Muscle of leg (tissue), 16 donors: Measurements from ENCODE around the gene THOP1. TPM values are rescaled to one million over a fixed set of nuclear protein-coding genes. Genes with fewer than 3 reads are reported as not detected.
A peak's percentile ranks its signal among the peaks of the same experiment; 100 is the strongest.

ENCODE experiments used
- DNase-seq: peaks from one replicate; pipeline ENCODE4 v3.0.0; 2013
- H3K27ac ChIP-seq: one replicate; pipeline ENCODE4 v1.5.1; 2013; ENCODE audit warnings: mild to moderate bottlenecking, low read length, control low read depth
- H3K27me3 ChIP-seq: one replicate; pipeline ENCODE4 v1.6.1; 2013; ENCODE audit warnings: low read length; ENCODE audit not compliant: control insufficient read depth, insufficient read depth
- H3K36me3 ChIP-seq: one replicate; pipeline ENCODE4 v1.6.1; 2013; ENCODE audit warnings: low read length; ENCODE audit not compliant: control insufficient read depth, insufficient read depth
- H3K4me1 ChIP-seq: one replicate; pipeline ENCODE4 v1.6.1; 2013; ENCODE audit warnings: low read length; ENCODE audit not compliant: control insufficient read depth, insufficient read depth
- H3K4me3 ChIP-seq: one replicate; pipeline ENCODE4 v1.5.1; 2013; ENCODE audit warnings: low read length, control low read depth
- H3K9me3 ChIP-seq: replicated peaks from 2 replicates; pipeline ENCODE4 v1.6.1; 2013; ENCODE audit warnings: low read depth, low read length; ENCODE audit not compliant: control insufficient read depth
- WGBS: methylation state at CpG from one replicate; pipeline ENCODE4 v1.1.5; 2013; ENCODE audit warnings: missing lambda C conversion rate; ENCODE audit not compliant: insufficient coverage; 5-methylcytosine and 5-hydroxymethylcytosine counted together
- long read RNA-seq, 11 donors: transcript quantifications; one replicate each; lab custom pipeline, GENCODE V29; 2026
- polyA plus RNA-seq, 8 donors: library from polyadenylated mRNA; unstranded; fragments of 120-200 nt; gene quantifications; one replicate each; pipeline versions ENCODE4 v1.2.1 to v1.2.3, GENCODE V29; 2013; ENCODE audit warnings: inconsistent platforms in 1 of 8, low replicate concordance in 1 of 8; ENCODE audit not compliant: insufficient read length in 8 of 8, insufficient read depth in 1 of 8
- total RNA-seq: library from RNA; stranded (reverse); fragments of 120-200 nt; gene quantifications from one replicate; pipeline ENCODE4 v1.2.4, GENCODE V29; 2013

The THOP1 gene
- 46.3 TPM for total RNA-seq
- 10 to 100 TPM; 42.2 to 56.5 (median 54.5) TPM for polyA plus RNA-seq
- long read RNA-seq, donor 1, full-length matches to known transcripts, result 1 of 1 reads
- long read RNA-seq, donor 1, partial matches to known transcripts, result 0 of 1 reads
- long read RNA-seq, donor 1, other reads (novel, unspliced or antisense), result 0 of 1 reads
- long read RNA-seq, donor 2, result 0 reads
- long read RNA-seq, donor 3, full-length matches to known transcripts, result 6 of 6 reads
- long read RNA-seq, donor 3, partial matches to known transcripts, result 0 of 6 reads
- long read RNA-seq, donor 3, other reads (novel, unspliced or antisense), result 0 of 6 reads
- long read RNA-seq, donor 4, full-length matches to known transcripts, result 4 of 4 reads
- long read RNA-seq, donor 4, partial matches to known transcripts, result 0 of 4 reads
- long read RNA-seq, donor 4, other reads (novel, unspliced or antisense), result 0 of 4 reads
- long read RNA-seq, donor 5, full-length matches to known transcripts, result 6 of 16 reads
- long read RNA-seq, donor 5, partial matches to known transcripts, result 10 of 16 reads
- long read RNA-seq, donor 5, other reads (novel, unspliced or antisense), result 0 of 16 reads
- long read RNA-seq, donor 6, full-length matches to known transcripts, result 11 of 11 reads
- long read RNA-seq, donor 6, partial matches to known transcripts, result 0 of 11 reads
- long read RNA-seq, donor 6, other reads (novel, unspliced or antisense), result 0 of 11 reads
- long read RNA-seq, donor 7, full-length matches to known transcripts, result 3 of 3 reads
- long read RNA-seq, donor 7, partial matches to known transcripts, result 0 of 3 reads
- long read RNA-seq, donor 7, other reads (novel, unspliced or antisense), result 0 of 3 reads
- long read RNA-seq, donor 8, result 0 reads
- long read RNA-seq, donor 9, full-length matches to known transcripts, result 1 of 1 reads
- long read RNA-seq, donor 9, partial matches to known transcripts, result 0 of 1 reads
- long read RNA-seq, donor 9, other reads (novel, unspliced or antisense), result 0 of 1 reads
- long read RNA-seq, donor 10, result 0 reads
- long read RNA-seq, donor 11, full-length matches to known transcripts, result 1 of 1 reads
- long read RNA-seq, donor 11, partial matches to known transcripts, result 0 of 1 reads
- long read RNA-seq, donor 11, other reads (novel, unspliced or antisense), result 0 of 1 reads

- Histone ChIP-seq H3K27me3 (no peaks in the 10 kb centered on the region), H3K36me3 (peaks cover 12% of the 10 kb centered on the region), H3K27ac (peak within 1 kb of the TSS; percentile 80), H3K9me3 (no peaks in the 10 kb centered on the region), H3K4me3 (peak within 1 kb of the TSS; percentile 93), H3K4me1 (peaks cover 43% of the 10 kb centered on the region)
- DNase-seq, result peak; percentile 100
- under 1% methylated on average over 62 of the region's 78 CpGs for WGBS
Measured at GRCh38 chr19:2785244-2785997, at the start of gene THOP1. TSS of gene THOP1 (plus strand) at chr19:2785503. CDS start at chr19:2785663, 160 bp downstream.

GRCh38 chr19:2736550-2737190 is 48.6 kb upstream of the THOP1 start:
- H3K27ac ChIP-seq, result no peak overlapping the region
- peaks cover 8% of the 10 kb centered on the region for H3K4me1 ChIP-seq
- 92% methylated on average over 12 of the region's 15 CpGs for WGBS
- no peak overlapping the region for H3K4me3 ChIP-seq
- H3K9me3 ChIP-seq, result peaks cover 5% of the 10 kb centered on the region
- H3K36me3 ChIP-seq, result peaks cover 24% of the 10 kb centered on the region
- H3K27me3 ChIP-seq, result no peaks in the 10 kb centered on the region
- DNase-seq, result no peak

GRCh38 chr19:2739602-2740313 is 45.5 kb upstream of the THOP1 start, which contains the start of gene SLC39A3:
TSS of gene SLC39A3 (minus strand) at chr19:2740017. CDS start at chr19:2737257, 2,760 bp downstream.
- no peak within 1 kb of the TSS for H3K27ac ChIP-seq

GRCh38 chr19:2740314-2740656 is 45.0 kb upstream of the THOP1 start:
- Histone ChIP-seq H3K4me1 (peaks cover 8% of the 10 kb centered on the region), H3K36me3 (peaks cover 12% of the 10 kb centered on the region), H3K9me3 (peaks cover 5% of the 10 kb centered on the region), H3K27ac (no peak overlapping the region), H3K4me3 (no peak overlapping the region), H3K27me3 (no peaks in the 10 kb centered on the region)
- DNase-seq, result no peak
- 100% methylated on average over 1 of the region's 13 CpGs for WGBS

More at GRCh38 chr19:2739602-2740313, 45.5 kb upstream of the THOP1 start, which contains the start of gene SLC39A3:
- H3K4me1 ChIP-seq, result peaks cover 8% of the 10 kb centered on the region
- peak; percentile 100 for DNase-seq
- H3K4me3 ChIP-seq, result peak within 1 kb of the TSS; percentile 67
- under 1% methylated on average over 46 of the region's 64 CpGs for WGBS
- no peaks in the 10 kb centered on the region for H3K27me3 ChIP-seq
- H3K36me3 ChIP-seq, result peaks cover 18% of the 10 kb centered on the region
- peaks cover 5% of the 10 kb centered on the region for H3K9me3 ChIP-seq

GRCh38 chr19:2743099-2743498 is 42.2 kb upstream of the THOP1 start:
- DNase-seq, result no peak
- 80% methylated on average over 2 of the region's 8 CpGs for whole genome bisulfite sequencing

GRCh38 chr19:2744113-2744512 is 41.2 kb upstream of the THOP1 start:
- no peak overlapping the region for H3K4me3 ChIP-seq
- no peaks in the 10 kb centered on the region for H3K36me3 ChIP-seq
- peaks cover 6% of the 10 kb centered on the region for H3K4me1 ChIP-seq
- WGBS, result no CpG with 5 or more reads among the region's 4 CpGs
- H3K27me3 ChIP-seq, result no peaks in the 10 kb centered on the region
- no peak for DNase-seq
- no peak overlapping the region for H3K27ac ChIP-seq
- no peaks in the 10 kb centered on the region for H3K9me3 ChIP-seq

More at GRCh38 chr19:2743099-2743498, 42.2 kb upstream of the THOP1 start:
- H3K4me3 ChIP-seq, result no peak overlapping the region
- peaks cover 8% of the 10 kb centered on the region for H3K4me1 ChIP-seq
- H3K27ac ChIP-seq, result no peak overlapping the region
- H3K36me3 ChIP-seq, result no peaks in the 10 kb centered on the region
- no peaks in the 10 kb centered on the region for H3K9me3 ChIP-seq
- no peaks in the 10 kb centered on the region for H3K27me3 ChIP-seq

GRCh38 chr19:2747349-2747748 is 38.0 kb upstream of the THOP1 start:
- Histone ChIP-seq H3K27me3 (no peaks in the 10 kb centered on the region), H3K36me3 (no peaks in the 10 kb centered on the region), H3K27ac (no peak overlapping the region), H3K4me1 (peaks cover 2% of the 10 kb centered on the region), H3K9me3 (no peaks in the 10 kb centered on the region), H3K4me3 (no peak overlapping the region)
- no peak for DNase-seq
- 90% methylated on average over 4 of the region's 7 CpGs for WGBS

GRCh38 chr19:2750808-2751437 is 34.4 kb upstream of the THOP1 start:
- H3K27ac ChIP-seq, result no peak overlapping the region
- H3K27me3 ChIP-seq, result no peaks in the 10 kb centered on the region
- peaks cover 2% of the 10 kb centered on the region for H3K4me1 ChIP-seq
- 83% methylated on average over 15 of the region's 17 CpGs for whole genome bisulfite sequencing
- H3K36me3 ChIP-seq, result peaks cover 24% of the 10 kb centered on the region
- H3K9me3 ChIP-seq, result no peaks in the 10 kb centered on the region
- no peak for DNase-seq
- H3K4me3 ChIP-seq, result no peak overlapping the region
